ENCODE results near the gene LDAH.

LDAH gene

DNA sequence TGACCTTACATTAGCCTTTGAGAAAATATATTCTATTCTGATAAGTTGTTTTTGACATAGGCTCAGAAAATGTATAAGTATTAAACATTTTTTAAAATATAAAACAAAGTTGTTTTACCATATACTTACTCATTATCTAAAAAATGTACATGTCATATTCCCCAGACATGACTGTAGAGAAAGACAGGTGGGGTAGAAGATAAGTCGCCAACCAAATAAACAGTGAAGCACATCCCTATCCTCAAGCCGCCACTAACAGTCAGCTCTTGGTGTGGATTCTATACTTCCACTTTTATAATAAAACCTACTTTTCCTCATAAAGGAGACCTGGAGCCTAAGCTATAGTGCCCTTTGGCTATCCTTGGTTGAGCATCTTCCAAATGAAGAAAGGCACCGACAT is 129.6 kb downstream of the LDAH start:
- Histone ChIP-seq H3K4me2 (ENCODE audit: low read depth, low read length) (no peak overlapping the region), H3K27ac (ENCODE audit: low read length) (no peak overlapping the region), H3K79me2 (ENCODE audit: low read length) (no peaks in the 10 kb centered on the region), H4K20me1 (ENCODE audit: insufficient read depth, low read length) (no peaks in the 10 kb centered on the region), H3F3A (ENCODE audit: insufficient read depth, low read length) (no peaks in the 10 kb centered on the region), H2AFZ (ENCODE audit: low read length) (no peak overlapping the region), H3K4me3 (ENCODE audit: low read length) (no peak overlapping the region), H3K9me2 (replicated peaks; ENCODE audit: insufficient read depth, low read length) (no peaks in the 10 kb centered on the region), H3K36me3 (replicated peaks; ENCODE audit: insufficient read depth, low read length) (no peaks in the 10 kb centered on the region), H3K9ac (ENCODE audit: low read length) (no peak overlapping the region), H3K4me1 (ENCODE audit: low read length) (no peaks in the 10 kb centered on the region), H3K27me3 (replicated peaks; ENCODE audit: insufficient read depth, low read length) (no peaks in the 10 kb centered on the region), H3K9me3 (replicated peaks; ENCODE audit: insufficient read depth, low read length) (no peaks in the 10 kb centered on the region)
- no peak for DNase-seq
- TF ChIP-seq, protein P1, sequence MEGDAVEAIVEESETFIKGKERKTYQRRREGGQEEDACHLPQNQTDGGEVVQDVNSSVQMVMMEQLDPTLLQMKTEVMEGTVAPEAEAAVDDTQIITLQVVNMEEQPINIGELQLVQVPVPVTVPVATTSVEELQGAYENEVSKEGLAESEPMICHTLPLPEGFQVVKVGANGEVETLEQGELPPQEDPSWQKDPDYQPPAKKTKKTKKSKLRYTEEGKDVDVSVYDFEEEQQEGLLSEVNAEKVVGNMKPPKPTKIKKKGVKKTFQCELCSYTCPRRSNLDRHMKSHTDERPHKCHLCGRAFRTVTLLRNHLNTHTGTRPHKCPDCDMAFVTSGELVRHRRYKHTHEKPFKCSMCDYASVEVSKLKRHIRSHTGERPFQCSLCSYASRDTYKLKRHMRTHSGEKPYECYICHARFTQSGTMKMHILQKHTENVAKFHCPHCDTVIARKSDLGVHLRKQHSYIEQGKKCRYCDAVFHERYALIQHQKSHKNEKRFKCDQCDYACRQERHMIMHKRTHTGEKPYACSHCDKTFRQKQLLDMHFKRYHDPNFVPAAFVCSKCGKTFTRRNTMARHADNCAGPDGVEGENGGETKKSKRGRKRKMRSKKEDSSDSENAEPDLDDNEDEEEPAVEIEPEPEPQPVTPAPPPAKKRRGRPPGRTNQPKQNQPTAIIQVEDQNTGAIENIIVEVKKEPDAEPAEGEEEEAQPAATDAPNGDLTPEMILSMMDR (IDR thresholded peaks at IDR 0.05; ENCODE audit: low read length) = no peak

DNA sequence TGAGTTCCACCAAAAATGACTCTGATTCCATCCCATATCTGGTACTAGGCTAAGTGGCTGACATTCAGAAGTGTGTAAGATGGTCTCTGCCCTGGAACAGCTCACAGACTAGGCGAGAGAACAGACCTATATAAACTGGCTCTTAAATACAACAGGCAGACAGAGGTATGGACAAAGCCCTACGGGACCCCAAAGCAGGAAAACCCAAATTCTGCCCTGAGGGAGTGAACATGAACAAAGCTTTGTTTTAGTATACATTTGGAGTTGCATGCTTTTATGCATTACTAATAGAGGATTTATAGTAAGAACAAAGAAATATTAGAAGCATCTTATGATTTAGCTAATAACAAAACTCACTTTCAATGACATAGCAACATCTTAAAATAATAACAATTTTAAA is 130.8 kb downstream of the LDAH start:
- H3K4me3 ChIP-seq (ENCODE audit: low read length) = no peak overlapping the region
- no peaks in the 10 kb centered on the region for H3K27me3 ChIP-seq (replicated peaks; ENCODE audit: insufficient read depth, low read length)
- H3K9me3 ChIP-seq (replicated peaks; ENCODE audit: insufficient read depth, low read length) = no peaks in the 10 kb centered on the region
- H3K4me1 ChIP-seq (ENCODE audit: low read length) = no peaks in the 10 kb centered on the region
- no peak overlapping the region for H3K9ac ChIP-seq (ENCODE audit: low read length)
- H2AFZ ChIP-seq (ENCODE audit: low read length) = no peak overlapping the region
- H3K9me2 ChIP-seq (replicated peaks; ENCODE audit: insufficient read depth, low read length) = no peaks in the 10 kb centered on the region
- H3F3A ChIP-seq (ENCODE audit: insufficient read depth, low read length) = no peaks in the 10 kb centered on the region
- H3K36me3 ChIP-seq (replicated peaks; ENCODE audit: insufficient read depth, low read length) = no peaks in the 10 kb centered on the region
- TF ChIP-seq EZH2 (optimal IDR thresholded peaks at IDR 0.05; ENCODE audit: low read depth, low read length) = no peak
- TF ChIP-seq EZH2phosphoT487 (IDR thresholded peaks at IDR 0.05; ENCODE audit: low read length) = no peak
- TF ChIP-seq, protein P1 (IDR thresholded peaks at IDR 0.05; ENCODE audit: low read length) = no peak
- H4K20me1 ChIP-seq (ENCODE audit: insufficient read depth, low read length) = no peaks in the 10 kb centered on the region
- DNase-seq = no peak
- no peak overlapping the region for H3K4me2 ChIP-seq (ENCODE audit: low read depth, low read length)
- no peaks in the 10 kb centered on the region for H3K79me2 ChIP-seq (ENCODE audit: low read length)
- no peak overlapping the region for H3K27ac ChIP-seq (ENCODE audit: low read length)

DNA sequence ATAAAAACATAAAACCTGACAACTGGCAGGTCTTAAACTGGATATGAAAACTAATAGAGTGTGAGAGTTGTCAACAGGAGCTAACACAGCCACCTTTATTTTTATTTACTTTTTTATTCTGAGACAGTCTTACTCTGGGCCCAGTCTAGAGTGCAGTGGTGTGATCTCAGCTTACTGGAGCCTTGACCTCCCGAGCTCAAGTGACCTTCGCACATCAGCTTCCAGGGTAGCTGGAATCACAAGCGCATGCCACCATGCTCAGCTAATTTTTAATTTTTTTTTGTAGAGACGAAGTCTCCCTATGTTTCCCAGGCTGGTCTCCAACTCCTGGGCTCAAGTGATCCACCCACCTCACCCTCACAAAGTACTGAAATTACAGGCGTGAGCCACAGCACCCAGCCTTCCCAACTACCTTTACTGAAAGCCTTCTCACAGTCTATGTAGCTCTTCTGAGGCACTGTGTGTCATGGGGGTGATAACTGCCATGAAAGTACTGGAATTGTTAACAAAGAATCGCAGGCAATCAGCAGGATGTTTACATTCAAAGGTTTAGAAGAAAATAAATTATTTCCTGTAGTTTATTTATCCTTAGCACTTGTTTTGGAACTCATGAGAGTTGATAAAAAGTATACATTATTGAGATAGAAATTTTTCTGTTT is 131.7 kb downstream of the LDAH start:
- no peaks in the 10 kb centered on the region for H3K27me3 ChIP-seq (replicated peaks; ENCODE audit: insufficient read depth, low read length)
- H3K4me1 ChIP-seq (ENCODE audit: low read length) = no peaks in the 10 kb centered on the region
- H3K27ac ChIP-seq (ENCODE audit: low read length) = no peak overlapping the region
- H3K79me2 ChIP-seq (ENCODE audit: low read length) = no peaks in the 10 kb centered on the region
- no peaks in the 10 kb centered on the region for H3K9me3 ChIP-seq (replicated peaks; ENCODE audit: insufficient read depth, low read length)
- no peak overlapping the region for H3K4me3 ChIP-seq (ENCODE audit: low read length)
- no peaks in the 10 kb centered on the region for H3F3A ChIP-seq (ENCODE audit: insufficient read depth, low read length)
- H3K4me2 ChIP-seq (ENCODE audit: low read depth, low read length) = no peak overlapping the region
- H3K9ac ChIP-seq (ENCODE audit: low read length) = no peak overlapping the region
- H4K20me1 ChIP-seq (ENCODE audit: insufficient read depth, low read length) = no peaks in the 10 kb centered on the region
- no peaks in the 10 kb centered on the region for H3K9me2 ChIP-seq (replicated peaks; ENCODE audit: insufficient read depth, low read length)
- no peak overlapping the region for H2AFZ ChIP-seq (ENCODE audit: low read length)
- no peaks in the 10 kb centered on the region for H3K36me3 ChIP-seq (replicated peaks; ENCODE audit: insufficient read depth, low read length)
- DNase-seq = no peak
- TF ChIP-seq EZH2phosphoT487 (IDR thresholded peaks at IDR 0.05; ENCODE audit: low read length) (no peak), EZH2 (optimal IDR thresholded peaks at IDR 0.05; ENCODE audit: low read depth, low read length) (no peak)
- TF ChIP-seq, protein P1 (IDR thresholded peaks at IDR 0.05; ENCODE audit: low read length) = no peak
